HG02678 (cell line): Measurements from ENCODE around the gene TNS4.

ENCODE experiments used
- ATAC-seq: cut with Tn5 transposase; IDR thresholded peaks from one replicate; pipeline ENCODE4 v1.9.1; 2021; ENCODE audit warnings: mild to moderate bottlenecking, moderate library complexity; ENCODE audit not compliant: unreplicated experiment

Gene TNS4

DNA sequence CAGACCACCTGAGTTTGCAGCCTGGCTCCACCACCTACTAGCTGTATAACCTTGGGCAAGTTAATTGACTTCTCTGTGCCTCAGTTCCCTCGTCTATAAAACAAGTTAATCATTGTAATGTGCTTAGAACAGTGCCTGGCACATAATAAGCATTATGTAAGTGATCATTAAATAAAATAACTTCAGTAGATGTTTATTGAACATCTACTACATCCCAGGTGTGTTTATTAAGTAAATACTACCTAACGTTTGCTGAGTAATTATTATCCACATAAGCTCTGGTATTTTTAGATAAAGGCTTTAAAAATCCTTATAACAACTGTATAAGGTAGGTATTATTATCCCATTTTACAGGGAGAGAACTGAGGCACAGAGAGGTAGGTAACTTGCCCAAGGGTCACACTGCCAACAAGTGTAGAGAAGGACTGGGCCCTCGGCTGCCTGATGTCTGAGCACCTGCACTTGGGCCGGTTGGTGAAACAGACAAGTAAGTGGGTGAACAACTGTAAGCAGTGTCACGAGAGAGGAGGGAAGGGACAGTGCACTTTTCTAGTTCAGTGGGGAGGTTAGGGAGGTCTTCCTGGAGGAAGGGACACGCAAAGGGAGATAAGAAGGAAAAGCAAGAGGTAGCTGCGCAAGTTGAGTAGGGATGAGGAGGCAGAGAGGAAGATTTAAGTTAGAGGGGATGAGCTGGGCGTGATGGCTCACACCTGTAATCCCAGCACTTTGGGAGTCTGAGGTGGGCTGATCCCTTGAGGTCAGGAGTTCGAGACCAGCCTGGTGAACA, 4.6 kb downstream of the TNS4 start:
- no peak for ATAC-seq

DNA sequence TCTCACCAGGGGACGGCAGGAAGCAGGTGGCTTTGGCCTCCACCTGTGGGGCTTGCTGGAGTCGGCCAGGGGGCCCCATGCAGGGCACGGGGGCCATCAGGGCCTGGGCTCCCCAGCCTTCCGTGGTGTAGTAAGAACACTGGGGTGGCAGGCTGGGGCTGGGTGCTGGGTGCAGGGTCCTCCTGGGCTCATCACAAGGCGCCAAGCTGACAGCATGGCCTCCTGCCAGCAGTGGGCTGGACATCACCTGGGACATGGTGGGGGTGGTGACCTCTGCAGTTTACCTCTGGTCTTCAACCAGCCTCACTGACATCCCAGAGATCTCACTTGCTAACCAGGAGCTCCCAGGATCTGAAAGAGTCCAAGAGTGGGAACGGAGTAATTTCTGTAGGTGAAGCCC, 5.3 kb downstream of the TNS4 start:
- ATAC-seq, result no peak

DNA sequence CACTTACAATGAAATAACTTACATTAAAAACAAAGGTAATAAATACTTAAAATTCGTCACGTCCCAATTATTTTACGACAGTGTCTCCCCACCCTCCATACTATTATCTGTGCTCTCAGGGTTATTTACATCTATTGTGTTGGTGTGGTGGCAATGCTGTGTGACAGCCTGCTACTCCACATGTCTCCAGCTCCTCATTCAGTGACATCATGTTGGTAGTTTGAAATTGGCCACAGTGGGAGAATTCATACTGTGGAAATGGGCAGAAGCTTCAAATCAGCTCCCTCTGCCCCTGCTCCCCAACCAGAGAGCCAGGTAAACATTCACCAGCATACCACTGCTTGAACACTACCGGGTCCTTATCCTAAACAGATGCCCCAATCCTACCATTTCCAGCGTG, 6.3 kb downstream of the TNS4 start:
- ATAC-seq, result no peak

DNA sequence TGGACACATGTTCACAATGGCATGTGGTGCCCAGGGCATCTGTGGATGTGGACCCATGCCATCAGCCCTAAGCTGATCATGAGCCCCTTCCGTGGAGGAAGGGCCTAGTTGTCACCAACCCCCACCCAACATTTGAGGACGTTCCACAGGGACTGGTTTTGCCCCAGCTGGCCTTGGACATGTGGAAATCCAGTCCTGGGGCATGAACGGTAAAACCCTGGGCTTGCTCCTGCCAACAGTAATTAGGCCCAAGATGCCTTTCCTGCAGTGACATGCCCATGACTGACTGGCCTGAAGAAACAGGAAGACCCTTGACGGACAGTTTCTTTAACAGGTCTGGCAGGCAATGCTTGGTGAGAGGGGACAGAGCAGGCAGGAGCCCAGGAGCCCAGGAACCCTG, 7.7 kb downstream of the TNS4 start:
- no peak for ATAC-seq

DNA sequence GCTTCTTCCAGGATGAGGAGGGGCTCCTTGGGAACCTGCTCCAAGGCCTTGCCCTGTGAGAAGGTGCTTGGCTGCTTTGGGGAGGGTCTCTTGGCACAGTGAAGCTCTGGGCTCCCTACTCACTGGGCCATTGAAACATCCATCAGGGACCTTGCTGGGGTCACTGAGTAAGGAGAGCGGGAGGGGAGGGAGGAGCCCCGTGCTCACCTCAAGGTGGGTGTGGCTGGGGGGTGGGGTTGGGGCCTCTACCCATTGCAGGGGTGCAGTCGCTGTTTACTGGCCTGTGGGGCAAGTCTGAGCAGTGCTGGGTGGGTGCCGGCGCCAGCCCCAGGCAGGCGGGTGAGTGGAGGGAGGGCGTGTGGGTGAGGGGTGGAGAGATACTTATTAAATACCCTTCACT, 9.9 kb downstream of the TNS4 start:
- ATAC-seq, result no peak

DNA sequence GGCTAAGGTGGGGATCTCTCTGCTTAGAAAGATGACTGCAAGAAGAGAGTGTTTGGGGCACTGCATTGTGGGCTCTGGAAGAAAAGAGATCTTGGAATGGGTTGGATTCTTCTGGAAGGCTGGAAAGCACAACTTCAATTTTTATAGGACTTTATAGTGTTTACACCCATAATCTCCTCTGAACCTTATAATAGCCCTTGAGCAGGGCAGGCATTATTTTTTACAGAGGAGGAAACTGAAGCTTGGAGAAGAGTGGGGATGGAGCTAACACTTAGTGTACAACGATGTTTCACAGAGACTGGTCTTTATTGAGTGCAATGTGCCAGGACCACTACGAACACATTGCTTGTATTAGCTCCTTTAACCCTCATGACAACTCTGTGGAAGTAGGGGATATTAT, 10.4 kb downstream of the TNS4 start:
- no peak for ATAC-seq

DNA sequence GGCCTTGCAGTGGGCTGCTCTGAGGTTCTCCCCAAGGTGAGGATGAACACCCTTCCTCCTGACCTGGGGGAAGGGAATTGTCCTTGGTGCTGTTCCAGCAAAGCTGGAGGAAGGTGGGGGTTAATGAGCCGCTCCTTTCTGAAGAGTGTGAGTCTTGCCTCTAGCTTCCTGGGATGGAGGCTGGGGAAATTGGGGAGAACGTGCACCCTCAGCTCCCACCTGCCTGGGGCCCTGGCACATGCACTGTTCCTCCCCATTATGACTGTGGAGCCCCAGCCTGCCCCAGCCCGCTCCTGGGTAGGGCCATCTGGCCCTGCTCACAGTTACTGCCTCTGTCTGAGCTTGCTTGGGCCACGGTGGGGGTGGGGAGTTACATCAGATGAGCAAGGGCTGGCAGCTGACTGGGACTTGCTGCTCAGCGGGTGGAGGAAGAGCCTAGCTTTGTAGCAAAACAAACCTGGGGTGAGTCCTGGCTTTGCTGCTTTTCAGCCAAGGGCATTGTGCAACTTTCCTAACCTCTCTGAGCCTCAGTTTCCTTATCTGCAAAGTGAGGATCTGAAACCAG, 11.1 kb downstream of the TNS4 start:
- no peak for ATAC-seq

DNA sequence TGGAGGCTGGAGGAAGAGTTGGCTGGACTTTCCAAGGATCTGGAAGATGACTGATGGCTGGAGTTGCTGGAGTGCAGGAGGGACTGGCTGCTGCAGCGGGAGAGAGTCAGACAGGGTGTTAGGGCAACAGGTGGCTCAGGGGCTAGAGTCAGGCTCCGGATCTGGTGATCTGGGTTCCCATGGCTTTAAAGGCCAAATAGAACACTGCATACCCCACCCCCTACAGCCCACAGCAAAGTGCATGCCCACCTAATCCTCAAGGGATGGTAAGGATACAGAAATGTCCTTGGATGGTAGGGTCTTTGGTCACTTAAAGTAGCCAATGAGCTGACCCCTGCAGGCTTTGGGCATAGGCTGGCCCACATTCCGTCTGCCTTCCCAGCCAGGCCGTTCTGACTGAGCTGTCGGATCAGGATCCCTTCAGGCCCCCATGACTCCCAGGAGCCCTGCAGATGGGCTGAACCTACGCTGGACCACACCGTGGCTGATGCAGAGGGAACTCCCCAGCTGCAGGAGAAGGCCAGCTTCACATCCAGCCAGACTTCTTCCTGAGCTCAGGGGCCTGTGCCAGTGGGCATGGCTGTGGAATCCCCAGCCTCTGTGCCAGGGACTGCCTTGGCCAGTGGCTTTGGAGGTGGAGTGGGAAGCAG, 13.9 kb downstream of the TNS4 start:
- no peak for ATAC-seq

DNA sequence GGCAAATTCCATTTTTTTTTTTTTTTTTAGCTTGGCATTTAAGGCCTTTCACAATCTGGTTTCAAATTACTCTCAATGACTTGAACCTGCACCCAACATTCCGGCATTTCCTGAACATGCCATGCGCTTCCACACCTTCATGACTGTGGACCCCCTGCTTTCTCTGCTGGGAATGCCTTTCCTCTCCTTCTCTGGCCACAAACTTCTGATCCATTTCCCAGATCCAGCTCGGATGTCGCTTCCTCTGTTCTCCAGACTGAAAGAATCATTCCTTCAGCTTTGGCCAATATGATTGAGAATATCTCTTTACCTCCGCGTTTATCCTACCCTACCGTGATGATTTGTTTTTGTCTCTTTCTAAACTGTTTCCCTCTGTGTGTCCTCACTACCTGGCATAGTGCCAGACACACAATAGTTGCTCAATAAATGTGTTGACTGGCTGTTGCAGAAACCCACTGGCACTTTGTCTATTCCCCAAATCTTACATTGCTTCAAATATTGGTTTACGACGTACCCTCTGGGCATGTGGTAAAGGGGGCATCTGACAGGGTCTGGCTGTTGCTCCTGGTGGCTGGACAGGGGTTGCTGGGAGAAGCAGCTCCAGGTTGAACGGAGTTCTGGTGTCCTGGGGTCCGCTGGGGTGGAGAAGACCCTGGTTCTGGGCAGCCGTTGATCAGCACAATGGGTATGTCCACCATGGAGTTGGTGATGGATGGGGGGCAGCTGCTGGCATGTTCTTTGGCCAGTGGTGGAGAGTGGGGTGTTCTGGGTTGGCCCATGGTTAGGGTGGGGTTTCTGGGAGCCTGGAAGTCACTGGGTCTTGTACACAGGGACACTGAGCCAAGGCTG, 14.7 kb downstream of the TNS4 start:
- ATAC-seq, result no peak

DNA sequence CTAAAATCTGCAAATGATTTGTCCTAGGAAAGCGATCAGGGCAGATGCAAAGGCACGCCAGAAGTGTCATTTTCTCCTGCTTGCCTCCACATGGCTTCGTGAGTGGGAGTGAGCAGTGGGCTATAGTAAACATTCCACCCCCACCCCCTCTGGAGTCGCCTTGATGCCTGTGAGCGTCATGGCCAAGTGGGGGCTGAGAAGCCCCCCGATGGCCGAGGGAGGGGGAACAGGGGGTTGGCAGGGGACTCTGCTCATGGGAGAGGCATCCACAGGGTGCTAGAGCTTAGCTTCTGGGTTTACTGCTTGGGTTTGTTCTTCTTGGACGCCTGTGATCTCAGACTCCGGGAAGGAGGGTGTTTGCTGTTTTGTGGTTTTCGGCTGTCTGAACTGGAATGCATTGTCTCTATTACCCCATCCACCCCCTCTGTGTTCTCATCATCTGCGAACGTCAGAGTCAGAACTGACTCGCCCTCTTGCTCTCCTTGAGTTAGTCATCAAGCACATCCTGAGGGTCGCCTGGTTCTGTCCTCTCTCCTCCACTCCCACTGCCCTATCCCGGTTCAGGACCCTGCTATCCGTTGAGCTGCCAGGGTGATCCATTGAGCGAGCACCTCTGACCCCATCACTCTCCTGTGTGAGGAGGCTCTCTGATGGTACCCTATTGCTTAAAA, 15.4 kb downstream of the TNS4 start:
- ATAC-seq, result no peak

DNA sequence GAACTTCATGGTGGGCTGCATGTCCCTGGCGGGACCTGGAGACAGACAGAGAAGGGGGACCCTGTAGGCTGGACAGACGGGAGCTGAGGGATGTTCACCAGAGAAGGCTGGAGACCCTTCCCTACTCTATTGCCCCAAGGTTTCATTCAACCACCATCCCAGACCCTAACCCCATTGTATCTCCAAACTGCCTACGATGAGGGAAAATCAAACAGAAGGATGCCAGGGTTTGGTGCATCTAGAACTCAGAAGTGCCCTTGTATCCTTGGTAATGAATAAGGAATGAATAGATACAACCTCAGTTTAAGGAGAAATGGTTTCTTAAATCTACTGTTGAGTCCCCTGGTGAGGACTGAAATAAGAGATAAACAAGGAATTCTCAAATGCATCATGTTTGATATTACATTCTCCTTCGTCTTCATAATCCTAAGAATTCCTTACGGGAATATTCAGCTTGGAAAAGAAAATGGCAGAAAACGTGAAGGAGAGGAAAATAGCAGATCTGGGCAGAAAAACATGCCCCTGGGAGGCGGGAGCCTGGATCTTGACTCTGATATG, 16.4 kb downstream of the TNS4 start:
- ATAC-seq, result no peak

DNA sequence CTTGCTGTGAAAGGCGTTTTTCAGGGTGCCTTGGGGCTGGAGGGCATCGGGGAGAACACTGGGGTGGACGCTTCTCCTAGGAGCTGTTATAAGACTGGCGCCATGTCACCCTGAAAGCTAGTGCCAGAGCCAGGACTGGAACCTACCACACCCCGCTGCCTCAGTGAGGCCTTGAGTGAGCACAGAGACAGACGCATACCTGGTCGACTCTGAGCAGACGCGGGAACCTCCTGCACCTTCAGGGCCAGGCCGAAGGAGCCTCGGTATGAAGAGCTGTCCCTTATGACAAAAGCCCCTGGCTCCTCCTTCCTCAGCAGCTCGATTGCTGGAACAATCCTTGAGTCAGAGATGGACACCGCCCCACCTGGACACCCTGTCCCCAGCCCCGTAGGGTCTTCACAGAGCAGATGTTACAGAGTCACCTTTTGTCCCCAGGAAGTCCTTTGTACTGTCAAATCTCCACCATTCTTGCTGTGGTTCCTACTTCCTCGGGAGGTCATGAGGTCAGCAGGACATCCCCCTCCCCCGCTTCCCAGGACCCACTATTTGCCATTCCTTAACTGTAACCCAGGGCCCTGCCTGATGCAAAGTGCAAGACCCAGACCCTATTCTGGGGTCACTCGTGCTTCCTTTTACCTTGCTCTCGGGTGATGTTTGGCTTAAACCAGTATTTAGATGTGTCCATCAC, 17.0 kb downstream of the TNS4 start:
- ATAC-seq, result no peak

DNA sequence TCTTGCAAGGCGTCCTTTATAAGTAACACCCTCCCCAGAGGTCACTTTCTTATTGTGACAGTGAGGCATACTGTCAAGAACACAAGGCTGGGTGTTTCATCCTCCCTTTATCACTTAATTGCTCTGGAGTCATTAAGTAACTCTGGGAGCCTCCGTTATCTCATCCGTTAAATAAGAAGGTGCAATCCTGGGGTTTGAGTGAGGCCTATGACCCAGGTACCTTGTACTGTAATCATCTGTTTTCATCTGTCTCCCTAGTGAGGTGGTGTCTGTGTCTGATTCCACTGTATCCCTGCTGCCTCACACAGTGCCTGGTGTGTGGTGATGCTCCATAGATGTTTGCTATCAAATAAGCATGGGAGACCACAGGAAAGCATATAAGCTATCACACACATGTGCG, 17.7 kb downstream of the TNS4 start:
- no peak for ATAC-seq

DNA sequence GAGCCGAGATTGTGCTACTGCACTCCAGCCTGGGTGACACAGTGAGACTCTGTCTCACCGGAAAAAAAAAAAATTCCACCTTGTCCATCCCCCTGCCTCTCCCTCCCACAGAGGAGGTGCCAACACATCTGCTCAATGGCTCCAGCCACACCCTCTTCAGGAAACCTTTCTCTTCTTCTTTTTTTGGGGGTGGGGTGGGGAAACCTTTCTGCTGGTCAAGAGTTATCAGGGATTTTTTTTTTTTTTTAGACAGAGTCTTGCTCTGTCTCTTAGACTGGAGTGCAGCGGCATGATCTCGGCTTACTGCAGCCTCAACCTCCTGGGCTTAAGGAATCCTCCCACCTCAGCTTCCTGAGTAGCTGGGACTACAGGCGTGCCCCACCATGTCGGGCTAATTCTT, 18.7 kb downstream of the TNS4 start:
- no peak for ATAC-seq

DNA sequence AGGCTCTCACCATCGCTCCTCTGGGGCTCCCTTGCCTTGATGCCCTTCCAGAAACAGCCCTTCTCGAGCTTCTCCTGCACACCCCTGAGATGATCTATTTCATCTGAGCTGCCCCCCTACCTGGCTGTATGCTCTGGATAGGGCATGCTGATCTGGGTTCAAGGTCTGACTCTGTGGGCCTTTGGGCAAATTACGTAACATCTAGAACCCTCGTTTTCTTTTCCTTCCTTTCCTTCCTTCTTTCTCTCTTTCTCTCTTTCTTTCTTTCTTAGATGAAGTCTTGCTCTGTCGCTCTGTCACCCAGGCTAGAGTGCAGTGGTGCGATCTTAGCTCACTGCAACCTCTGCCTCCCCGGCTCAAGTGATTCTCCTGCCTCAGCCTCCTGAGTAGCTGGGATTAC, 20.3 kb downstream of the TNS4 start:
- no peak for ATAC-seq

DNA sequence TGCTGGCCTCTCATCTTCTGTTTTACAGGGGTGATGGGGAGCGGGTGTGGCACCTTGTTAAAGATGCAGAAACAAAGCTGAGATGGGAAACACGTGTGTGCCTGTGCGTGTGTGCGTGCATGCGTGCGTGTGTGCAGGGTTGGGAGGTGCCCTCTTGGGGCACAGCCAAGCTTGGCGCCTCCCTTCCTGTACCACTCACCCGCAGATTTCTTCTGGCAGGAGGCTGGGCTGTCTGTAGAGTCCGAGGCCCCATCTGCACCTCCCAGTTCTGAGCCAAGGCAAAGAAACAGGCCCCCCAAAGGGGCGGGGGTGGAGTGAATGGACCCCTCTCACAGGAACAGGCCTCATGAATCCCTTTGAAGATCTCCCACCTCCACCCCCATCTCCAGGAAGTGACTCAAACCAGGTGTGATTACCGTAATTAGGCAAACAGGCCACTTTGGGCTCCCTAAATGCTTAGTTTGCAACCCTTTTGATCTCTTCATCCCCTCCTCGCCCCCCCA, 20.9 kb downstream of the TNS4 start:
- ATAC-seq, result no peak

DNA sequence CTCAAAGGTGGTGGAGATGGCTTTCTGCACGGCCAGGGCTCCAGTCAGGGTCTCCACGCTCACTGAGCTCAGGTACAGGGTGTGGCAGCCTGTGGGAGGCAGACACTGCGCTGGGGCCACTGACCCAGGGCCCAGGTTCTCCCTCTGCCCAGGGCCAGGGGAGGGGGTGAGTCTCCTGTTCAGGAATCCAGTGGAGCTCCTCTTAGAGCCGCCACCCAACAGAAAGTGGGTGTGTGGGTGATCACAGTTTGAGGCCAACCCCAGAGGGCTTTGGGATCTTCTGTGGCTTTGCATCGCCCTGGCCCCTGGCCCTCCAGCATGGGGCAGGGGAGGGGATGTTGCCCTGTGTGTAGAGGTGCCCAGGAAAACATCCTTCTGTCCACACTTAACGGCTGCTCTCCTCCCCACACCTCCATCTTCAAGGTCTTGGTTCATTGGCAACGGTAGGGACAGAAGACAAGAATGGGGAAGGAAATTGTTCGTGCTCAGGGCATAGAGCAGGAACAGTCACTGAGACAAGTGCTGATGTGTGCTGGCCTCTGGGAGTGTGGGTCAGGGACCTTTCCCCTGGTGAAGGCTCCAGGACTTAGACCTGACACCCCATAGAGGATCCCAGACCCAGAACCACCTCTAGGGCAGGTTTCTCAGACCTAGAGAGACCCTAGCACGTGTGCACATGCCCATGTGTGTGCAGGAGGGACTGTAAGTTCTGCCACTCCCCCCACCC, 21.5 kb downstream of the TNS4 start:
- no peak for ATAC-seq

DNA sequence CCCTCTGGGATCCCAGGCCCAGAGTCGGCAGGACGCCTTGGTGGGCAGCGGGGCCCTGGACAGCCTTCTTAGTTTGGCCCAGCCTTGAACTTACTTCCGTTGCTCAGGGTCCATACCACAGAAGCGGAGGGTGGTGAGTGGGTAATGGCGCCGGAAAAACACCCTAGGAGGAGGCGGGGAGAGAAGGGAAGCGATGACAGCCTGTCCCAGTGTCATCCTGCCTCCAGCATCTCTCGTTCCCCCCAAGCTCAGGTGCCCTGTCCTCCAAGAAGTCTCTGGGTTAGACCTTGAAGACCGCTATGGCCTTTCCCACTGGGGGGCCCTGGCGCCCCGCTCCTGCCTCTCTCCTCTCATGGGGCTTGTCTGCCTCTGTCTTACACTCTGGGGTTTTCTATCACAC, 22.9 kb downstream of the TNS4 start:
- ATAC-seq, result no peak

DNA sequence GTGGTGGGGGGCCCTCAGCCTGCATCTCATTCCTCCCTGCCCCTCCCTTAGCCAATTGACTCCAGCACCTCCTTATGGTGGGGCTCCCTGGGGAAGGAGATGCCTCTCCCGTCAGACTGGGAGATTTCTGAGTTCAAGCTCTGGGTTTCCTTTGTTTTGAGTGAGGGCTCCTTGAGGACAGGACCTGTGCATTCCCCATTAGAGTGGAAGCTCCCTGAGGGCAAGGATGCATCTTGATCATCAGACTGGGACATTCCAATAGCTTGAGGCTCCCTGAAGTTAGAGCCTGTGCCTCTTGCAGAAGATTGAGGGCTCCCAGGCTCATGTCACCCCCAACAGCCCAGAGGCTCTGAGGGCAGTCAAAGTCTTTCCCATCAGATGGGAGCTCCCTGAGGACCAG, 23.6 kb downstream of the TNS4 start:
- ATAC-seq, result no peak
